Neural crest cell (in vitro differentiated cells): Measurements from ENCODE around the gene MST1R. TPM values are rescaled to one million over a fixed set of nuclear protein-coding genes. Genes with fewer than 3 reads are reported as not detected.

ENCODE experiments used
- DNase-seq: peaks from one replicate; pipeline ENCODE4 v3.0.0; 2021; ENCODE audit warnings: low read depth, mixed read lengths, low spot score
- H3K27ac Mint-ChIP-seq: one replicate; pipeline ENCODE4 v1.8.0; 2021; ENCODE audit warnings: mild to moderate bottlenecking, mixed read lengths; ENCODE audit not compliant: unreplicated experiment
- H3K27me3 Mint-ChIP-seq: 2 replicates; pipeline ENCODE4 v1.8.0; 2021; ENCODE audit warnings: low read depth, mild to moderate bottlenecking, mixed read lengths
- H3K36me3 Mint-ChIP-seq: 2 replicates; pipeline ENCODE4 v1.8.0; 2021; ENCODE audit warnings: low read depth, mild to moderate bottlenecking, mixed read lengths
- H3K4me1 Mint-ChIP-seq: 2 replicates; pipeline ENCODE4 v1.8.0; 2021; ENCODE audit warnings: mixed read lengths
- H3K4me3 Mint-ChIP-seq: one replicate; pipeline ENCODE4 v1.8.0; 2021; ENCODE audit warnings: mild to moderate bottlenecking, mixed read lengths
- H3K9me3 Mint-ChIP-seq: 2 replicates; pipeline ENCODE4 v1.8.0; 2021; ENCODE audit warnings: mixed read lengths
- CTCF ChIP-seq: fragments of 200-600 bp; sonication (generic); conservative IDR thresholded peaks from 2 replicates; pipeline ENCODE4 v1.5.0; 2021; ENCODE audit warnings: antibody characterized with exemption, mild to moderate bottlenecking
- total RNA-seq: library from RNA; stranded (reverse); gene quantifications from 2 replicates; pipeline ENCODE4 v1.2.1, GENCODE V29; 2021

The MST1R gene
- total RNA-seq, 1 donor from 2014 or later, result 1.4 TPM

- no peak for DNase-seq
- Mint-ChIP-seq H3K27me3 (no peaks in the 10 kb centered on the region), H3K4me3 (peak overlapping the region; percentile 60), H3K4me1 (peaks cover 31% of the 10 kb centered on the region), H3K36me3 (no peaks in the 10 kb centered on the region), H3K9me3 (no peaks in the 10 kb centered on the region), H3K27ac (no peak overlapping the region)
- no peak for TF ChIP-seq CTCF
These were observed 38.4 kb downstream of the MST1R start for GRCh38 chr3:49865198-49865784.

GRCh38 chr3:49864505-49864904, 39.2 kb downstream of the MST1R start:
- H3K9me3 Mint-ChIP-seq, result no peaks in the 10 kb centered on the region
- no peaks in the 10 kb centered on the region for H3K36me3 Mint-ChIP-seq
- no peak overlapping the region for H3K27ac Mint-ChIP-seq
- no peak for TF ChIP-seq CTCF
- no peaks in the 10 kb centered on the region for H3K27me3 Mint-ChIP-seq
- peaks cover 27% of the 10 kb centered on the region for H3K4me1 Mint-ChIP-seq
- no peak for DNase-seq
- H3K4me3 Mint-ChIP-seq, result no peak overlapping the region

GRCh38 chr3:49859576-49860305, 43.9 kb downstream of the MST1R start:
- TF ChIP-seq CTCF, result no peak
- no peaks in the 10 kb centered on the region for H3K27me3 Mint-ChIP-seq
- H3K4me1 Mint-ChIP-seq, result peaks cover 16% of the 10 kb centered on the region
- no peak overlapping the region for H3K27ac Mint-ChIP-seq
- DNase-seq, result no peak
- H3K4me3 Mint-ChIP-seq, result peak overlapping the region; percentile 23
- H3K9me3 Mint-ChIP-seq, result no peaks in the 10 kb centered on the region
- no peaks in the 10 kb centered on the region for H3K36me3 Mint-ChIP-seq

- Mint-ChIP-seq H3K4me3 (peak within 1 kb of the TSS; percentile 97), H3K36me3 (no peaks in the 10 kb centered on the region), H3K27ac (peak within 1 kb of the TSS; percentile 87), H3K9me3 (no peaks in the 10 kb centered on the region), H3K4me1 (peaks cover 16% of the 10 kb centered on the region), H3K27me3 (no peaks in the 10 kb centered on the region)
- DNase-seq, result peak; percentile 97
- no peak for TF ChIP-seq CTCF
These were observed 47.3 kb downstream of the MST1R start, which contains the start of gene TRAIP for GRCh38 chr3:49856181-49857005. Gene TRAIP, minus strand, starts transcription at chr3:49856564. Its CDS starts 111 bp downstream, at chr3:49856453.

- Mint-ChIP-seq H3K27me3 (no peaks in the 10 kb centered on the region), H3K4me3 (peak overlapping the region; percentile 97), H3K4me1 (peaks cover 16% of the 10 kb centered on the region), H3K27ac (no peak overlapping the region), H3K9me3 (no peaks in the 10 kb centered on the region), H3K36me3 (no peaks in the 10 kb centered on the region)
- no peak for DNase-seq
- TF ChIP-seq CTCF, result no peak
These were observed 48.0 kb downstream of the MST1R start for GRCh38 chr3:49855662-49856061.
